Hematopoietic multipotent progenitor cell treated with erythropoietin and hydrocortisone succinate and interleukin-3 and kit ligand, for 17 days (in vitro differentiated cells): Measurements from ENCODE around the gene POU4F2.
"Not testable (repeated sequence)": the region's sequence is repeated elsewhere in the genome, so short reads cannot be mapped to it uniquely, and the experiment has no call there.

Source experiments
- DNase-seq: peaks from one replicate; pipeline ENCODE4 v3.0.0-alpha.2; 2015; ENCODE audit warnings: low spot score

The POU4F2 gene

DNA sequence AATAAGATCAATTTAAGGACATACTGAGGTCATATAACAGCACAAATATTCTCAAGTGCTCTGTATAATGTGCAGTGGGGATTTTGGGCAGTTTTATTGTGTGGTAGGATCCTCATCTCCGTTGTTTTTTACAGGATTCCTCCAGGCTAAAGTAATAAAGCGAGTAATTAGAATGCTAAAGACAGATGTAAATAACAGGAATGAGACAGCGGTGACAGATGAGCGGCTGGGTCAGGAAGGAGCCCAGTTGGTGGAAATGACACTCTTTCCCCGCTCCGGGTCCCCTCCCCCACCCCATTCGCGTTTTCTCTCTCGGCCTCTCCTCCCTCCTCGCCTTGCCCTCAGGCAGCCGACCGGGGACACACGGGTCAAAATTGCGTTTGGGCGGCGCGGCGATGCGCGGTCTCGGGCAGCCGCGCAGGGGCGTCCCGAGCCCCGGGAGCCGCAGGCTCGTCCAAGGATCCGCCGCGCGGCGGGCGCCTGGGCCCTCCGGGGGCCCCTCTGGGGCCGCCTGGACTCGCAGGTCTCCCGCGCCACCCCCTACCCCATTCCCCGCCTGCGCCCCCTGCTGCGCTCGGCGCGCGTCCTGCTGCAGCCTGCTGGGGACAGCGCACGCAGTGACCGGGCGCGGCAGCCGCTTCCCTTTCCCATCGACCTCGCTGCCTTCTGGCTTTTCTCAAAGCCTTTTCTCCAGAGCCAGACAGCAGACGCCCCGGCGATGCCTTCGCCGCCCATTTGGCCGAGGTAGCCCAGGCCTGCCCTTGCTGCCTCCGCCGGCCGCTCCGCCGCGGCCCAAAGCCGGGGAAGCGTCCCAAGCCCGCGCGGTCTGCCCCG, 16.2 kb downstream of the POU4F2 start:
- DNase-seq = no peak

DNA sequence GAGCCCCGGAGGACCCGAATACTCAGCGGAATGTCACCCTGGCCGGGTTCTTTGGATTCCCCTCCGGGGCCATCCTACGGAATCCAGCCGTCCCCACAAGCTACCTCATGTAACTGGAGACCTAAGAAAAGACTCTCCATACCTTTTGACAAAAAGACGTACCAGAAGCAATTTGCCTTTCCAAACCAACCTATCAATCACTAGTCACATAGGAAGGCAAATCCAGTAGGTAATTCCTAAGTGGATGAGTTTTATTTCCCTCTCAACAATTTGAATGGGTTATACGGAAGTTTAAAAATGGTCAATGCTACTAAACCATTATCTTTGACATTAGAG, 16.8 kb downstream of the POU4F2 start:
- DNase-seq = no peak

DNA sequence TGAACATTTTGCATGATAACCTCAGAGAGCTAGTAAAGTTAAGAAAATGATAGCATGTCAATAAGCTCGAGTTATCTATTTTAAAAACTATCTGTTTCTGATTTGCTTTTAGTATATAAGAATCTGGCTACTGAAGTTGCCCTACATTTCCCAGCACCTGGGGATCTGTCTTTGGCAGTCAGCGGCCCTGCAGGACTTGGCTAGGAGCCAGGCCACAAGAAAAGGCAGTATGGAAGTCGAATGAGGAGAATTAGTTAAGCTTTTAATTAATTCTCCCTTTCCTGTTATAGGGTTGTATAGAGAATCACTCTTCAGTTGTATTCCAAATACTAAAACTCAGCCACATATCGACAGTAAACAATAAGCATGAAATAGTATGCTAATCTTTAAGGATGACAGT, 22.7 kb downstream of the POU4F2 start:
- no peak for DNase-seq

DNA sequence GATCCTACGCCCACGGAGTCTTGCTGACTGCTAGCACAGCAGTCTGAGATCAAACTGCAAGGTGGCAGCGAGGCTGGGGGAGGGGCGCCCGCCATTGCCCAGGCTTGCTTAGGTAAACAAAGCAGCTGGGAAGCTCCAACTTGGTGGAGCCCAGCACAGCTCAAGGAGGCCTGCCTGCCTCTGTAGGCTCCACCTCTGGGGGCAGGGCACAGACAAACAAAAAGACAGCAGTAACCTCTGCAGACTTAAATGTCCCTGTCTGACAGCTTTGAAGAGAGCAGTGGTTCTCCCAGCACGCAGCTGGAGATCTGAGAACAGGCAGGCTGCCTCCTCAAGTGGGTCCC, 25.2 kb downstream of the POU4F2 start:
- DNase-seq = not testable (repeated sequence)

DNA sequence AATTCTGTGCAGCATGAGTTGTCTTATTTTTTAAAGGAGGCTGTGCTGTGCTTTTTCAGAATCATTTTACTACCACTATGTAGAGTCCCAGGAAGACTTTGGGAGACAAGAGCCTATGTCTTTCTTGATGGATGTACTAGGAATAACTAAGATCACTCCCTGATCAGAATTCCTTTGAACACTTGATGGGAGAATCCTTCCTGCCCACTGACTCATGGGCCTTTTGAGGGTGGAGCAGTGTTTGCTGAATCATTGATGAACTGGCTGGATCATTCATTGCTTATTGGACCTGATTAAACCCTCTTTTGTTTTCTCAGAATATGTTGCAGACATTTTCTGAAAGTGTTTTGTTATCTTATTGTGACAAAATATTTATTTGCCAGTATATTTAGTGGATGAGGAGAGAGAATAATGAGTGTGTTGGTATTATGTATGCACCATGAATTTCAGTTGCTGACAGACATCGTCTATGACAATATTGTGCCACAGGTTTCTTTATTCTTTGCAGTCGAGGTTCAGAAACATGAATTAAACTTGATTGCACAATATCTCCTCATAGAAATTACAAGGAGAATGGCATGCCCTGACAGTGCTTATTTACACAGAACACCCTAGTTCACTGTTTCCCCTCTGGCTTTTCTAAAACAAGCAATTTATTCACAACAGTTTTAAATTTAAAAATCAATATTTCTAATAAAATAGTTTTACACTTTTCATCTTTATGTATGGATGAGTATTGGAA, 36.3 kb downstream of the POU4F2 start:
- DNase-seq = no peak
